IPS DF 6.9 (cell line): ENCODE measurements around the gene LDLRAD3.

Experiments
- DNase-seq: peaks from one replicate; pipeline ENCODE4 v3.0.0-alpha.2; 2013; ENCODE audit warnings: low read depth, low spot score
- H3K27ac ChIP-seq: one replicate; pipeline ENCODE4 v1.5.1; 2013; ENCODE audit warnings: low read length, control low read depth
- H3K27me3 ChIP-seq: 2 replicates; pipeline ENCODE4 v1.6.1; 2013; ENCODE audit warnings: mild to moderate bottlenecking, low read length; ENCODE audit not compliant: control insufficient read depth, insufficient read depth
- H3K36me3 ChIP-seq: 2 replicates; pipeline ENCODE4 v1.6.1; 2013; ENCODE audit warnings: low read length; ENCODE audit not compliant: control insufficient read depth, insufficient read depth
- H3K4me1 ChIP-seq: 2 replicates; pipeline ENCODE4 v1.6.1; 2013; ENCODE audit warnings: low read length; ENCODE audit not compliant: control insufficient read depth, insufficient read depth
- H3K4me3 ChIP-seq: 2 replicates; pipeline ENCODE4 v1.5.1; 2013; ENCODE audit warnings: mild to moderate bottlenecking, low read length
- H3K9me3 ChIP-seq: 2 replicates; pipeline ENCODE4 v1.6.1; 2013; ENCODE audit warnings: low read length, inconsistent platforms; ENCODE audit not compliant: control insufficient read depth, insufficient read depth
- WGBS: extraction: QIAGEN DNeasy Blood & Tissue Kit; methylation state at CpG from one replicate; pipeline ENCODE4 v1.1.7; 2013; ENCODE audit warnings: mixed read lengths, missing lambda C conversion rate; ENCODE audit not compliant: insufficient read length, insufficient coverage; 5-methylcytosine and 5-hydroxymethylcytosine counted together

Gene LDLRAD3

DNA sequence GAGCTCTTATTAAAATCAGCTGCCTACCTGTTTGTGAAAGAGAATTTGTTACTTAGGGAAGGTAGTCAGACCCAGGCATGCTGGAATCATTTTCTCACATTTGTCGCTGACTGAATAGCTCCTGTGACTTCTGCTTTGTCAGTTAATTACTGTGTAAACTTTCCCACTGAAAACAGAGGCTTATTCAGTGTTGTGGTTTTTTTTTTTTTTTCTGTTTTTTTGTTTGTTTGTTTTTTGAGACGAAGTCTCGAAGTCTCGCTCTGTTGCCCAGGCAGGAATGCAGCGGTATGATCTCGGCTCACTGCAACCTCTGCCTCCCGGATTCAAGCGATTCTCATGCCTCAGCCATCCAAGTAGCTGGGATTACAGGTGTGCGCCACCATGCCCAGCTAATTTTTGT lies 5.6 kb upstream of the LDLRAD3 start:
- no CpG with 5 or more reads among the region's 9 CpGs for WGBS
- Histone ChIP-seq H3K9me3 (no peaks in the 10 kb centered on the region), H3K27me3 (no peaks in the 10 kb centered on the region), H3K36me3 (no peaks in the 10 kb centered on the region), H3K4me1 (peaks cover under 1% of the 10 kb centered on the region; the same call in 1 of the 2 replicates), H3K27ac (no peak overlapping the region), H3K4me3 (no peak overlapping the region)
- DNase-seq: no peak

DNA sequence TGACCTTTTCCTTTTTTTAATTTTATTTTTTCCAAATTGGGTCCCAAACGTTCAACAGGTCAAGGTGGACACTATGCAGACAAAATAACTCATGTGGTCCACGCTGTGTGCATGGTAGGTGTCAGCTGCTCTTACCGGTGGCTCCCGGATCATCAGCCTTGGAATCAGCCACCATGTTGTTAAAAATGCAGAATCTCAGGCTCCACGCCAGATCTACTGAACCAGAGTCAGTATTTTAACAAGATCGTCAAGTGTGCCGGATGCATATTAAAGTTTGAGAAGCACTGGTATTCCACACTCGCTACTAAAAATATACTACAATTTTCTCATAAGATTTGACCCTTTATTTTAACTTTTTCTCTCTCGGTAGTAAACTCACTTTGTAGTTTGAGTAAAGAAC lies 553 bp upstream of the LDLRAD3 start:
- no CpG with 5 or more reads among the region's 9 CpGs for WGBS
- no peak for DNase-seq
- H3K36me3 ChIP-seq: no peaks in the 10 kb centered on the region
- H3K27me3 ChIP-seq: no peaks in the 10 kb centered on the region
- H3K4me1 ChIP-seq: peaks cover 6% of the 10 kb centered on the region; the same call in 1 of the 2 replicates
- peak overlapping the region; percentile 63; the same call in 1 of the 2 replicates for H3K4me3 ChIP-seq
- no peaks in the 10 kb centered on the region for H3K9me3 ChIP-seq
- H3K27ac ChIP-seq: no peak overlapping the region

DNA sequence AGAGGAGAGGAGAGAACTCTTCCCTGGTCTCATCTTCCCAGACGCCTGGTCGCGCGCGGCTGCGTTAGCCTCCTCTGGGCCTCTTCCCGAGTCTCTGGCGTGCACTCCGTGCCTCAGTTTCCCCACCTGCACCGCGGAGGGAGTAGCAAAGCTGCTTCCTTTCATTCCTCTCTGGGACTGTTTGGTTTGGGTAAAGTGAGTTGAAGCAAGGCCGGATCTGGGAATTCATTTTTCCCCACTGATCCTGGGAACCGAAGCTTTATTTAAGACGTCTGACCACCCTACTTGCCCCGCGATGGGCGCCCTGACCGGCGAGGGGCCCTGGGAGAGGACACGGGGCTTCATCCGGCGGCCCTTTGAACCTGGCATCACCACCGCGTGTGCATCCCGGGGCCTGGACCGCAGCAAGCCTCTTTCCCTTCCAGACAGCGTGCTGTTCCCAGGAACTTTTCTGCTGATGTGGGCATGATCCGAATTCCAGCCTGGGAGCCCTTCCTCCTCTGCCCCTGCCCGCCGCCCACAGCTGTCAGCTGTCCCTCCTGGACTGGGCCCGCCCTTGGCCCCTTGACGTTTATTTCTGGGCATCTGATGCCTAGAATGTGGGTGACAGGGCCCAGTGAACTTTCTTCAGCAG lies 758 bp downstream of the LDLRAD3 start:
- Histone ChIP-seq H3K4me1 (peaks cover 6% of the 10 kb centered on the region; the same call in 1 of the 2 replicates), H3K36me3 (no peaks in the 10 kb centered on the region), H3K27ac (no peak overlapping the region), H3K9me3 (no peaks in the 10 kb centered on the region), H3K4me3 (peak overlapping the region; percentile 63; the same call in 1 of the 2 replicates), H3K27me3 (no peaks in the 10 kb centered on the region)
- no CpG with 5 or more reads among the region's 32 CpGs for WGBS
- DNase-seq: no peak

DNA sequence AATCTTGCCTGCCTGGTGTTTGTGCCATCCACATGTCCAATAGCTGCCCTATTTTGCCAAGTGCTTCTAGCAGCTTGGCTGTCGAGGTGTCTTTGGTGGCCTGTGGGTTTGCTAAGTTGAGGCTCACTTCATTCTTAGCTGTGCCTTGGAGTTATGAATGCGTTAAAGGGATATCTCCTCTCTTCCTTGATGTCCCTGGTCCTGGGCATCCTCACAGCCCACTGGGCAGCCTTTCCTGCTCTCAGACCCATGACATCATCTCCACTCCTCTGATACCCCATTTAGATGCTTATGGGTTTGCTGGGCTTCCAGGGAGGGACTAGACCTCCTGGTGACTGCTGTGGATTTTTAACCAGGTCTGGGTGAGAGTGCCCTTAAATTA lies 1.3 kb downstream of the LDLRAD3 start:
- H3K4me3 ChIP-seq: no peak overlapping the region
- peaks cover 6% of the 10 kb centered on the region; the same call in 1 of the 2 replicates for H3K4me1 ChIP-seq
- no peak for DNase-seq
- no peaks in the 10 kb centered on the region for H3K9me3 ChIP-seq
- no peak overlapping the region for H3K27ac ChIP-seq
- no peaks in the 10 kb centered on the region for H3K36me3 ChIP-seq
- no CpG with 5 or more reads among the region's 2 CpGs for WGBS
- H3K27me3 ChIP-seq: no peaks in the 10 kb centered on the region

DNA sequence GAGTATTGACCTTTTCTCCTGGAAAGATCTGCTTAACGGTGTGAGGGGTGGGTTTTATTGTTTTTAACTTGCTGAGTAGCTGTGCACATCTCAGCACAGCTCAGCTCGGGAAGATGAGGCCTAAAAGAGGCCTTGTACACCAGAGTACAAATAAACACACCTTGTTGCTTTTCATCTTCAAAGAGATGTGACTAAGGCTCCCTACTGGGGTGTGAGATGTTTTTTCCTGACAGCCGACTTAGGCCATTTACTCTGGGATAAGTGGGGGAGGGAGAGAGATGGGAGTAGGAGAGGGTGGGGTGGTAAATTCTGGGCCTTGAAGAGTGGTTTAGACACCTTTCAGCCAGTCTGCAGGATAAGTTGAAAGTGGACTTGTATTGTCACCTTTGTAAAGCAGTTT lies 2.9 kb downstream of the LDLRAD3 start:
- Histone ChIP-seq H3K36me3 (no peaks in the 10 kb centered on the region), H3K9me3 (no peaks in the 10 kb centered on the region), H3K4me3 (no peak overlapping the region), H3K4me1 (peaks cover 6% of the 10 kb centered on the region; the same call in 1 of the 2 replicates), H3K27me3 (no peaks in the 10 kb centered on the region), H3K27ac (no peak overlapping the region)
- WGBS: no CpG with 5 or more reads among the region's 3 CpGs
- no peak for DNase-seq

DNA sequence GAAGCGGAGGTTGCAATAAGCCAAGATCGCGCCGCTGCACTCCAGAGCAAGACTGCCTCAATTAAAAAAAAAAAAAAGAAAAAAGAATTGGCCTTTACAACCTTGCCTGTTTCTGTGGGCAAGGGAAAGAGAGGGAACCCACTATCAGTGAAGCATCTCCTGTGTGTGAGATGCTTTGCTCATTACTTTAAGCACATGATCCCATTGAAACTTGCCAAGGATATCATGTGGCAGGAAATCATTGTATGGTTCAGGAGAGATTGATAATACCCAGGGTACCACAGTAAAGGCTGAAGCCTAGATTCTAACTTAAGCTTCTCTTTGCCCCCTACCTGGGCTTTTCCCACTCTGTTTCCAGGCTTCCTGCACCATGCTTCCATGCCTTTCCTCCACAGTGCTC lies 3.6 kb downstream of the LDLRAD3 start:
- no peaks in the 10 kb centered on the region for H3K36me3 ChIP-seq
- no peaks in the 10 kb centered on the region for H3K27me3 ChIP-seq
- peaks cover 6% of the 10 kb centered on the region; the same call in 1 of the 2 replicates for H3K4me1 ChIP-seq
- no CpG with 5 or more reads among the region's 4 CpGs for WGBS
- H3K9me3 ChIP-seq: no peaks in the 10 kb centered on the region
- no peak for DNase-seq
- no peak overlapping the region for H3K4me3 ChIP-seq
- no peak overlapping the region for H3K27ac ChIP-seq

DNA sequence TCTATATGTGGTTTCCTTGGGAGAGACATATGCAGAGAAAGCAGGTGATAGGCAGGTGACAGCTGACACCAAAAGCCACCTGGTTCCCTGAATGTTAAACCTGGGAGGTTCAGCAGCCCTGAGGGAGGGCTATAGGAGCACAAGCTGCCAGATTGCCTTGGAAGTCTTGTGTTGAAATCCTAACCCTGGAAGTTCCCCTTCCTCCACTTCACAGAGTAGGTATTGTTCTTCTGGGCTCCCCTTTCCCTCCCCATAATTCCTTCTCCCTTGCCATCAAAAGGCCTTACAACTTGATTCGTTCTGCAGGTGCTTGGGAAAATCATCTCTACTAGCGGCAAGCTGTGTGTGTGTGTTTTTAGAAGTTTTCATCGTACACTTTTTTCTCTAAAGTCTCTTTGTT lies 5.4 kb downstream of the LDLRAD3 start:
- no peak overlapping the region for H3K27ac ChIP-seq
- H3K4me1 ChIP-seq: peaks cover 4% of the 10 kb centered on the region; the same call in 1 of the 2 replicates
- H3K27me3 ChIP-seq: no peaks in the 10 kb centered on the region
- H3K4me3 ChIP-seq: no peak overlapping the region
- WGBS: no CpG with 5 or more reads among the region's 3 CpGs
- DNase-seq: no peak
- H3K36me3 ChIP-seq: no peaks in the 10 kb centered on the region
- no peaks in the 10 kb centered on the region for H3K9me3 ChIP-seq

DNA sequence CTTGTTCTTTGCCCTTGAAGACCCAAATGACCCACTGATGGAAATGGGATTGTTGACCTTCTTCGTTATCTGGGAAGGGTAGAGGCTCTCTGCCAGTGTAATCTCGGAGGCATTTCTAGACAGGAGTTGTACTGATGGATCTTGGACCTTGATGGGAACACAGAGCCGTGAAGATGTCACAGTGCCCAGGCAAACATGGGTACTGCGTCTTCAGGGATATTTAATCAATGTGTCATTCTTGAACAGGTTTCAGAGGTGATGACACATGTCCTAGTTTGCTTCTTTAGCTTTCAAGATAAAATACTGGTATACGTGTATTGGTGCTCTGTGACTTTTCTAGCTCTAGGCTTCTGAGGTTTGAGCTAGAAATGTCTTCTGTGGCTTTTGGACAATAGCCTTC lies 6.2 kb downstream of the LDLRAD3 start:
- Histone ChIP-seq H3K27me3 (no peaks in the 10 kb centered on the region), H3K9me3 (no peaks in the 10 kb centered on the region), H3K36me3 (no peaks in the 10 kb centered on the region), H3K27ac (no peak overlapping the region), H3K4me3 (no peak overlapping the region), H3K4me1 (peaks cover 4% of the 10 kb centered on the region; the same call in 1 of the 2 replicates)
- no peak for DNase-seq
- WGBS: no CpG with 5 or more reads among the region's 5 CpGs

DNA sequence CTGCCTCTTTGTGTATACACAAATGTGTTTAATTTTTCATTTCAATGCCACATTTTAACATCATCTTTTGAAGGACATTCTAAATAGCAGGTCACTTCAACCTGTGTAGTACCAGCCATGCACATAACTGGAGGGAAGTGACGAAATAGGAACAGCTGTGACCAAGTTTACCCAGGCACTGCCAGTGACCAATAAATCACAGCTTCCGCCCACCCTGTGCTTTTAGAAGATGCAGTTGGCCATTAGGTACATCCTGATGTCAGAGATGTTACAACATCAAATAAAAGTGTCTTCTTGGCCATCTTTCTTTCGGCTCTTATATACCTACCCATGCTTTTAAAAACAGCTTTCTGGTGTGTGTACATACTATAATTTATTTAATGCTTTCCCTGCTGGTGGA lies 7.8 kb downstream of the LDLRAD3 start:
- Histone ChIP-seq H3K27ac (no peak overlapping the region), H3K36me3 (no peaks in the 10 kb centered on the region), H3K27me3 (no peaks in the 10 kb centered on the region), H3K9me3 (no peaks in the 10 kb centered on the region), H3K4me1 (peaks cover under 1% of the 10 kb centered on the region; the same call in 1 of the 2 replicates), H3K4me3 (no peak overlapping the region)
- no CpG with 5 or more reads among the region's 3 CpGs for WGBS
- no peak for DNase-seq

DNA sequence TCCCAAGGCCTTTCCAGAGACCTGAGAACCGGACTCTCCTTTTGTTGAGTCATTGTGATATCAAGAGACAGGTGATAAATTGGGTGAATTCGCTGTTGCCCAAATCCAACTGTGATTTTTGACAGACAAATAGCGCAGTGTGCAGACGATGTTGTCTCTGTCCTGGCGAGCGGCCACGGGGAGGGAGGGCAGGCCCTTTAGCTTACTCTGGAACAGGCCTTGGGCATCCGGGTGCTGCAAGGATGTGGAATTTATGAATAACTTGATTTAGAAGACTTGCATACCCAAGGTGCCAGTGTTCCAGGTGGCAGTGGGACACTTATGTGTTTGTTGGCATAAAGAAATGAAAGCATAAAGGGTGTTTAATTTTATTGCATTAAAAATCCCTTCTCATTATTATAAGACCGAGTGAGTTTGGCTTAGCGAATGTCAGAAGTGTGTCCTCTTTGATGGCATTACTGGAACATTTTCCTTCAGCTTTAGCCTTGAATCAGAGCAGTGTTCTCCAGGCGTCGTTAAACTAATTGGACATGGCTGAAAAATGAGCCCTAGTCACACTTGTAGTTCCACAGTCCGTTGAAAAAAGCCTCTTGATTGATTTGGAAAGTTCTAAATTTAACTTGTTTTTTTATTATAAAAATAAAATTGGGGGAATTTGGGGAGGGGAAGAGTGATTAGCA lies 9.4 kb downstream of the LDLRAD3 start:
- no CpG with 5 or more reads among the region's 13 CpGs for WGBS
- H3K36me3 ChIP-seq: no peaks in the 10 kb centered on the region
- no peak overlapping the region for H3K27ac ChIP-seq
- no peaks in the 10 kb centered on the region for H3K9me3 ChIP-seq
- H3K4me3 ChIP-seq: no peak overlapping the region
- H3K27me3 ChIP-seq: no peaks in the 10 kb centered on the region
- H3K4me1 ChIP-seq: no peaks in the 10 kb centered on the region
- DNase-seq: no peak
